Measurements from ENCODE around the gene TEDC2.

GRCh38 chr16:2475413-2476344 is 15.8 kb downstream of the TEDC2 start:
- TF ChIP-seq CTCF (IDR thresholded peaks at IDR 0.05 in 2 of 3, conservative IDR thresholded peaks at IDR 0.05 in 1 of 3; ENCODE audit: insufficient read depth in 2 of 3, low read depth in 1 of 3, low read length in 3 of 3) = no peak
- no peak for TF ChIP-seq ZNF707 (CRISPR knock-in tag; conservative IDR thresholded peaks at IDR 0.05)

Measured in K562 (cell line).